Brain microvascular endothelial cell (primary cell): Measurements from ENCODE around the gene EPB41L3.

ENCODE experiments used
- DNase-seq: peaks from one replicate; pipeline ENCODE4 v3.0.0-alpha.2; 2020
- H3K27ac ChIP-seq: fragments of 250-450 bp; sonication (Bioruptor Pico); 2 replicates; pipeline ENCODE4 v1.5.1; 2020; ENCODE audit warnings: mild to moderate bottlenecking, moderate library complexity
- H3K27me3 ChIP-seq: fragments of 250-450 bp; sonication (Bioruptor Pico); replicated peaks from 2 replicates; pipeline ENCODE4 v1.5.1; 2020; ENCODE audit warnings: mild to moderate bottlenecking
- H3K36me3 ChIP-seq: fragments of 250-450 bp; sonication (Bioruptor Pico); replicated peaks from 2 replicates; pipeline ENCODE4 v1.5.1; 2020; ENCODE audit warnings: mild to moderate bottlenecking
- H3K4me3 ChIP-seq: 2 replicates; pipeline ENCODE4 v1.5.1; 2011; ENCODE audit warnings: low read depth, mild to moderate bottlenecking, control low read depth, low read length, moderate library complexity
- CTCF ChIP-seq: IDR thresholded peaks from 2 replicates; pipeline ENCODE4 v1.5.1; 2011; ENCODE audit warnings: low read depth, mild to moderate bottlenecking, moderate library complexity, low read length, control low read depth, inconsistent platforms; ENCODE audit errors: missing control alignments
- in situ Hi-C: cut with HindIII; loops from 2 replicates; pipeline ENCODE4 v1.10.0; 2017; ENCODE audit warnings: low sequenced_read_pairs, low pct_ligation_motif_present

Gene EPB41L3

GRCh38 chr18:5456577-5457461 lies 87.0 kb downstream of the EPB41L3 start:
- peak; percentile 51 for TF ChIP-seq CTCF
- Histone ChIP-seq H3K27ac (peak overlapping the region; percentile 88), H3K36me3 (no peaks in the 10 kb centered on the region), H3K27me3 (no peaks in the 10 kb centered on the region), H3K4me3 (peak overlapping the region; percentile 16)
- peak; percentile 29 for DNase-seq
- in situ Hi-C loops: no loop called here

- TF ChIP-seq CTCF: no peak
- Histone ChIP-seq H3K27me3 (no peaks in the 10 kb centered on the region), H3K36me3 (no peaks in the 10 kb centered on the region), H3K4me3 (no peak overlapping the region), H3K27ac (peak overlapping the region; percentile 88)
- peak; percentile 81 for DNase-seq
- in situ Hi-C loops: no loop called here
Measured at GRCh38 chr18:5455674-5456073, 88.1 kb downstream of the EPB41L3 start.

GRCh38 chr18:5452943-5453443 lies 90.8 kb downstream of the EPB41L3 start:
- no peak for TF ChIP-seq CTCF
- Histone ChIP-seq H3K4me3 (no peak overlapping the region), H3K27ac (no peak overlapping the region), H3K36me3 (no peaks in the 10 kb centered on the region), H3K27me3 (no peaks in the 10 kb centered on the region)
- in situ Hi-C loops: no loop called here
- no peak for DNase-seq

GRCh38 chr18:5451871-5452270 lies 91.9 kb downstream of the EPB41L3 start:
- no peak for TF ChIP-seq CTCF
- Histone ChIP-seq H3K27ac (no peak overlapping the region), H3K27me3 (no peaks in the 10 kb centered on the region), H3K36me3 (no peaks in the 10 kb centered on the region), H3K4me3 (no peak overlapping the region)
- in situ Hi-C loops: no loop called here
- no peak for DNase-seq

DNA sequence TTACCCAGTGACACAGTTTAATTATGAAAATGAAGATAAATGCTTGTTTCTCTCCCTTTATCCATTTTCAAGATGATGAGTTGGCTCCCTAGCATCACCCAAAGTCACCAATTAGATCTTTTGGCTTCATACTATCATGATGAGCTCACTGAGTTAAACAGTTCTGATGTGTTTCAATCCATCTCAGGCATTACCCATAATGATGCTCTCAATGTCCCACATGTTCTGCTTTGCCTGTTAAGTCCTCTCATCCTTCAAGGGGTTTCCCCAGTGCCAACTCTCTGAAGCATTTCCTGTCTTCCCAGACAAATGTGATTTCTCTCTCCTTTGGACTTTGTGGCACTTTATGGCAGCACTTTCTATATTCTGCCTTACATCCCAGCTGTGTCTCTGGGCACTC lies 92.6 kb downstream of the EPB41L3 start:
- Histone ChIP-seq H3K4me3 (no peak overlapping the region), H3K27ac (no peak overlapping the region), H3K36me3 (no peaks in the 10 kb centered on the region), H3K27me3 (no peaks in the 10 kb centered on the region)
- DNase-seq: no peak
- no peak for TF ChIP-seq CTCF
- in situ Hi-C loops: no loop called here
